Measurements from ENCODE around the gene C3orf70.
"Not testable (repeated sequence)": the region's sequence is repeated elsewhere in the genome, so short reads cannot be mapped to it uniquely, and the experiment has no call there.

C3orf70 gene

DNA sequence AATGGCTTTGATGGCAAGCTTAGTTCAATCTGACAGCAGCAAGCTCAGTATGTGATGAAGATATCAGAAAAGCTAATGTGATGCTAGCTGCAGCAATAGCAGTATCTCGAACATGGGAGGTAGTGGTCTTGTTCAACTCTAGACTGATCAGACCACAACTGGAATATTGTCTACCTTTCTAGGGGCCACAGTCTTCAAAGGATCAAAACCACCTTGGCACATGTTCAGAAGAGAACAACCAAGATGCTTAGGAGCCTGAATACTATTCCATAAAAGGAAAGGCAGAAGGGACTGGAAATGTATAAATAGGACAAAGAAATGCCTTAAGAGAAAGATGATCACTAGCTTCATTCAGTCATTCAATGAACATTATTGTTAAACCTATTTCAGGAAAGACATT is 2.3 kb downstream of the C3orf70 start:
- no peak for DNase-seq

DNA sequence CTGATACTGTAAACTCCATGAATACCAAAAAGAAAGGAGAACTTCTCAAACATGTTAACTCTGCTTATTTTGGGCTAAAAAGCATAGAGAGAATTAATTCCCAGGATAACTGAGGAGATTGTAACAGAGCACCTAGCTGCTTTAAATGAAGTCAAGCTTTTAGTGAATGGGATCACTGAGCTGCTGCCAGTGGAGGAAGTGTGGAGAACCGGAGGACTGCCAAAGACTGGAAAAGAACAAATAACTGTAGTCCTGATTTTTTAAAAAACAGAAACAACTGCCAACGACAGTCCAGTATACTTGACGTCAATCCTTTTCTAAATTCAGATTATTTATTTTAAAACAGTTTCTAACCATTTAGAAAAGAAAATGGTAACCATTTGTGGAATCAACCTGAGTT is 3.3 kb downstream of the C3orf70 start:
- no peak for DNase-seq

DNA sequence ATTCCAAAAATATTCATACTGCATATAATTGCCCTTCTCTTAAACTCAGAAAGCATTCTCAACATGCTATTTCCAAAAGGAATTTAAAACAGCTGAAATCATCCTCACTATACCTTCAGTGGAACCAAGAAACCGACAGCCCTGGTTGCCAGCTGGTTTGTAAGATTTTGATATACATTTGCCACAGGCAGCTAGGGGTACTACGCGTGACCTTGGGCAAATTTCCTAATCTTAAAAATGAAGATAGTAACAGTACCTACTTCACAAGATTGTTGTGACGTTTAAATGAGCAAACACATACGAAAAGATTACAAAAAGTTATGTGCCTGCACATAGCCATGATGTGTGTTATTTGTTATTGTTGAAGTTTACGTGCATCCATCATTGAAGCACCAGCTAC is 7.3 kb downstream of the C3orf70 start:
- no peak for DNase-seq

DNA sequence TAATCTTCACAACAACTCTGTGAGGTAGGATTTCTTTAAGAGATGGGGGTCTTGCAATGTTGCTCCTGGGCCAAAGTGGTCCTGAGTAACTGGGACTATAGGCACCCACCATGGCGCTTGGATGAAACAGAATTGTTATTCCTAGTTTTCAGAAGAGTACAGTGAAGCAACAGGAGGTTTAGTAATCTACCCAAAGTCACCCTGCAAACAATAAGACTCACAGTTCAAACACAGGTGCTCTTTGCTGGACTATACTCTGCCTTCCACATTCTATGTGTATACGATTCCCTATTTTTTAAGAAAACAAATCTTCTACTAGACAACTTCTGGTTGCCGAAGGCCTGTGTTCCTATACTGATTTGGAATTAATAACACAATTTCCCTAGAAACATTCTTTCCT is 8.1 kb downstream of the C3orf70 start:
- DNase-seq = no peak

DNA sequence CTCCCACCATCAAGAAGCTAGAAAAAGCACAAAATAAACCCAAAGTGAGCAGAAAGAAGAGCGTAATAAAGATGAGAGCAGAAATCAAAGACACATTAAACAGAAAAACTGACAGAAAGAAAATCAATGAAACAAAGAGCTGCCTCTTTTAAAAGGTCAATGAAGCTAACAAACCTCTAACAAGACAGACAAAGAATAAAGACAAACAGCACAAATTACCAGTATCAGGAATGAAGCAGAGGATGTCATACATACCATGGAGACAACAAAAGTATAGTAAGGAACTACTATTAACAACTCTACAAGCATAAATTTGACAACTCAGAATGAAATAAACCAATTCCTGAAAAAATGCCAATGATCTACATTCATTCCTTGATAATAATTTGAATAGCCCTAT is 15.0 kb downstream of the C3orf70 start:
- no peak for DNase-seq

DNA sequence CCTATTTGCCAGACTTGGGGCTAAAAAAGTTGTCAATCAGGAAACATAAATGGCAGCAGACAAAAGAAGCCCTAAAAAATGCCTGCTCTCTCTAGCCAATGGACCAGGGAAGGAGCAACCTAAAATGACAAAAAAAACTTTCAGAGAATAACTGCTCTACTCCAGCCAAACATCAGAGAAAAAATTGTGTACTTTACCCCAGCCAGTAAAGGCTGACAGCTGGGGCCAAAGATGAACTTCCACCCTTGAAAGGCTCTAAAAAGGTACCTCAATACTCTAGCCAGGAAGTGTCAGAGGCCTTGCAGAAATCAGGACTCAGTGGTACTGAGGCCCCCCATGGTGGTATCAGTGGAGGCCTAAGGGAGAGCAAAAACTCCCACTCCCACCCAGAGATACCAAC is 18.4 kb downstream of the C3orf70 start:
- no peak for DNase-seq

DNA sequence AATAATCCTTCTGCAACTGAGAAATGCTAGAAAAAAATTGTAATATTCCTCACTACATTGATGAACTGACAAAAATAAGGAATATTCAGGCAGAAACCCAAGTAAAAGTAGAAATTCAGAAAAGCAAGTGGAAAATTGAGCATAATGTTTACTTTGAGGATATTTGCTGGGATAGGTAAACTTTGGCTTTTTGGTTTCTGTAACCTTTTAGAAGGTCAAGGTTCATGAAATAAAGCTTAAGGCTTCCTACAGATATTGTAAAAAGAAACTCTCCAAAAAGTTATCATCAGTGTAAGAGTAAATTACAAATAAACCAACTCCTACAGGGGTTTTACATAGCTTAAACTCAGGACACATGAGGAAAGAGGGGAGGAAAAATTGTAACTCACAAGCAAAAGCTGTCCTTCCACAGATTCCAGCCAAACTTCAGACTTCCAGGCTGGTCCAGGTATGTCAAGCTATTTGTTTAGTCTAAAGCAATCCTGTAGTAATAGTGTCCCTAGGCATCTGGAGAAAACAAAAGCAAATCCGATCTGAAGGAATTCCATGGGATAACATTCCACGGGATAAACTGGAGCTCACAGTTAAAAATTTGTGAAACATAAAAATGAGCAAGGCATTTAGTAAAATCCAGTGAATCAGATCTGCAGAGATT is 21.1 kb downstream of the C3orf70 start:
- DNase-seq = no peak

DNA sequence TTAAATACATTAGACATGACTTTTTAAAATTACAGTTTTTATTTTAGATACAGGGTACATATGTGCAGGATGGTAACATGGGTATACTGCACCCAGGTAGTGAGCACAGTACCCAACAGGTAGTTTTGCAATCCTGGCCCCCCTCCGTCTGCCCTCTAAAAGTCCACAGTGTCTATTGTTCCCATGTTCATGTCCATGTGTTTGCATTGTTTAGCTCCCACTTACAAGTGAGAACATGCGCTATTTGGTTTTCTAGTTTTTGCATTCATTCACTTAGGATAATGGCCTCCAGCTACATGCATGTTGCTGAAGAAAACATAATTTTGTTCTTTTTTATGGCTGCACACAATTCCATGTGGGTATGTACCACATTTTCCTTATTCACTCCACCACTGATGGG is 23.8 kb downstream of the C3orf70 start:
- DNase-seq = no peak

DNA sequence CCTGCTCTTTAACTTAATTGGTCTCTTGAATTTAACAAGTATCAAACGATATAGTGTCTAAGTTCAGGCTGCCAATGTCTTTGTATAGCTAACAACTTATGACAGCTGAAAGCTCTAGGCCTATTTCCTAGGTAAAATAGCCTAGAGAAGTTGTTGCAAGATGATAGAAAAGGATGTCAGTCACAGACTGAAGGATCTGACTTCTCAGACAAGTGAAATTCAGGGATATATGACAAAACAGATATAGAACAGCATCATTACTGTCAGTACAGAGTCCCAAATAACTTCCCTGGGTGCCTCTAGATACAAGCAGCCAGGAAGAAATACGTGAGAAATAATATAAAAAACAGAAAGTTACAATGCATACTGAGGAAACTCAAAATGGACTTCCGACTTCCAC is 26.7 kb downstream of the C3orf70 start:
- no peak for DNase-seq

DNA sequence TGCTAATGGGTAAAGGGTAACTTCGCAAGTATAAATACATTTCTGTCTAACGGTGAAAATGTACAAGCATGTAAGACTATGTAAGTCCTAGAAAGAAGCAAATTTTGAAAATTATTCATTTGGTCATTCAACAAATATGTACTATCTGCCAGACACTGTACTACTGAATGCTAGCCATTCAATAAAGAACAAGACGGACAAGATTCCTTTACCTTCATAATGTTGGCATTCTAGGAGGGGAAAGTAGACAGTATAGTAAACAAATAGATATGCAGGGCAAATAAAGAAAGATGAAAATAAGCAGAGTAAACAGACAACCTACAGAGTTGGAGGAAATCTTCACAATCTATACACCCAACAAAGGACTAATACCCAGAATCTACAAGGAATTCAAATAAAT is 32.7 kb downstream of the C3orf70 start:
- DNase-seq = no peak

DNA sequence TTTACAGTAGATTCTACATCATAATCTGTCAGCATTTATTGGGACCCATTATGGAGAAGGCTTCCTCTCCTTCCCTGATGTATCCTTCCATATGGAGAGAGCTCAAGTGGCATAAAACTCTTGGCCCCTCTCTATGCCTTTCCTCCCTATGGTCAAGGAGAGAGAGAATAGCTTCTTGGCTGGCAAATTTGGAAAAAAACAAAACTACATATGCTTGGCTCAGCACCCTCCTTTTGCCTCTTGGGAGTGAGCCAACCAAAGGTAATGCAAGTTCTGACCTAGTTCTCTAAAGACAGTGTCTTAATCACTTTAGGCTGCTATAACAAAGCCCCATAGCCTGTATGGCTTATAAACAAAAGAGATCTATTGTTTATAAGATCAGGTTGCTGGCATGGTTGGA is 37.5 kb downstream of the C3orf70 start:
- no peak for DNase-seq

DNA sequence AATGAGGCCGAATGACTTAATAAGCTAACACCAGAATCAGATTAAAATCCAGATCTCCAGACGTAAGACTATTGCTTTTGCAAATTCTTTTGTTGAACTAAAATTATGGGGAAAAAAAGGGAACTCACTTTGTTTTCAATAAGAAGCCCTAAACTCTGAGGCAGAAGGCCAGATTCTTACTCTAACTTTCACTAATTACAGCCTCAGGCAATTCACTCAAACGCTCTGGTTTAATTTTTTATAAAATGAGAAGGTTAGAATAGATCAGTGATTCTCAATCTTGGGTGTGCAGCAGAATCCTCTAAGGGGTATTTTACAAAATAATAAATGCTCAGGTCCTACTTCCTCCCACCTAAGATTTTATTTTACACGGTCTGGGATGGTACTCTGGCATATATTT is 38.1 kb downstream of the C3orf70 start:
- no peak for DNase-seq

DNA sequence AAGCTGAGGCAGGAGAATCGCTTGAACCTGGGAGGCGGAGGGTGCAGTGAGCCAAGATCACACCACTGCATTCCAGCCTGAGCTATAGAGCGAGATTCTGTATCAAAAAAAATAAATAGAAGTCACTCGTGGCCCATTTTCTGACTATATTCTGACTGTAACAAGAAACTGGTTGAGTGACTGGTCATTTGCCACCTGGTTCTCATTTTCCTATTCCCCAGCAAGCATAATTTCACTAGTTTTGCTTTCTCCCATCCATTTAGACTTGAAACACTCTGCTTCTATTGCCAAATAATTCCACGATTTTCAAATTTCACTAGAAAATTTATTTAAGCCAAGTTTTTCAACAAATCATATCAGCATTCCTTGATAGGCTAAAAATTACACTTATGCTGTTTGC is 40.7 kb downstream of the C3orf70 start:
- DNase-seq = no peak

DNA sequence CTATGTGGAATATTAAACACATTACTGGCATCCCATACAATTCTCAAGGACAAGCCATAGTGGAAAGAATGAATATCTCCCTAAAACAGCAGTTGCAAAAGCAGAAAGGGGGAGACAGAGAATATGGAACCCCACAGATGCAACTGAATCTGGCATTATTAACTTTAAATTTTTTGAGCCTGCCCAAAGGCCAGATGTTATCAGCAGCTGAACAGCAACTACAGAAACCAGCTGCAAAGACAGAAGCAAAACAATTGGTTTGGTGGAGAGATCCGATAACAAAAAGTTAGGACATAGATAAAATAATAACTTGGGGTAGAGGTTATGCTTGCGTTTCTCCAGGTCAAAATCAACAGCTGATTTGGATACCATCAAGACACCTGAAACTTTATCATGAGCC is 43.8 kb downstream of the C3orf70 start:
- DNase-seq = not testable (repeated sequence)

DNA sequence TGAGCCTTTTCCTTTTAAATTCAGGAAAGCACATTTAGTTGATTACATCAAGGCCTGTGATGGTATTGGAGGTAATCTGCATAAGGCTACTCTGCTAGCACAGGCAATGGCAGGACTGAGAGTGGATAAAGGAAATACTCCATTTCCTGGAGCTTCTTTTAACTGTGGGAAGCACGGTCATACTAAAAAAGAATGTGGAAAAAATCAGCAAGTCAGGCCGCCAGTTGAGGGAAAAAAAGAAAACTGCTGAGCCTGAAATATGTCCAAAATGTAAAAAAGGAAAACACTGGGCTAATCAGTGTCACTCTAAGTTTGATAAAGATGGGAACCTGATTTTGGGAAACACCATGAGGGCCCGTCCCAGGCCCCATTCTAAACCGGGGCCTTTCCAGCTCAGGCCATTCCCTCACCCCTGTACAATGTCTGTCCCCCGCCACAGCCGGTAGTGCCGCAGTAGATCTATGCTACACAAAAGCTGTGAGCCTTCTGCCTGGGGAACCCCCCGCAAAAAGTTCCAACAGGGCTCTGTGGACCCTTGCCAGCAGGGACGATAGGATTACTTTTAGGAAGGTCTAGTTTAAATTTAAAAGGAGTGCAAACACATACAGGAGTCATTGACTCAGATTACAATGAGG is 46.5 kb downstream of the C3orf70 start:
- not testable (repeated sequence) for DNase-seq

DNA sequence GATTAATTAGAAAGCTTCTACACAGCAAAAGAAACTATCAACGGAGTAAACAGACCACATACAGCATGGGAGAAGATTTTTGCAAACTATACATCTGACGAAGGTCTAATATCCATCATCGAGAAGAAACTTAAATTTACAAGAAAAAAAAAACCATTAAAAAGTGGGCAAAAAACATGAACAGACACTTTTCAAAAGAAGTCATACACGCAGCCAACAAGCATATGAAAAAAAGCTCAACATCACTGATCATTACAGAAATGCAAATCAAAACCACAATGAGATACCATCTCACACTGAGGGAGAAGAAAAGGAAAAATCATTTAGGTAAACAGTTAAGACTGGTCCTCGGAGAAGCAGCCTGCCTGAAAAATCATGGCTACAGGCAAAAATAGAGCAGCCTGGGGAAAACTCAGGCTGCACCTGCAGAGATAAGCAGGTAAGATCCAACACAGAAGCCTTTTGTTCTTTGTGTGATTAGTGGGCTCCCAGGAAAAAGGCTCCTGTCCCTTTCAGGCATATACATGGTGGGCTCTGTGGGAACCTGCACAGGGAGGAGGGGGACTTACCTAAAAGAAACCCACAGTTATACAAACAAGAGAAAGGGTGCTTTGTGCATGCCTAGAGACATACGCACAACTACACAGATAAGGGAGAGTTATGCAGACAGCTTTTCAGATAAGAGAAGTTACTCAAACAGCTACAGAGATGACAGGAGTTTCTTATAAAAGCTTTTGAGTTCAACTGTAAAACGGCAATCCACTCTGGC is 49.3 kb downstream of the C3orf70 start:
- no peak for DNase-seq

DNA sequence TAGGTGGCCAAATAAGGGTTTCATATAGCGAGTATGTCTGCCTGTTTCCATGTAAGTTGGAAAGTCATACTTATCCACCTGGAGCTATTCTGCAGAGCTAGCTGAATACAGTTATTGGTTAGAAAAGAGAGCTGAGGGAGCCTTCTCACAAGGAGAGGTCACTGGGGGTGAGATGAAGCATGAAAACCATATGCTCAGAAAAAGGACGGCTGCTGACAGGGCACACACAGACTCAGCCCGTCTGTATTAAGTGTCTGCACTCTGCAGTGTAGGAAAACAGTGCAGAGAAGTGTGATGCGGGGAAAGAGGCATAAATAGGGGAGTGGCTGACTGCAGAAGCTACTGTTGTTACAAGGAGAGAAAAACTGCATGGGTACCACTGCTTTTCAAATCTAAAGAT is 58.2 kb downstream of the C3orf70 start:
- DNase-seq = no peak

DNA sequence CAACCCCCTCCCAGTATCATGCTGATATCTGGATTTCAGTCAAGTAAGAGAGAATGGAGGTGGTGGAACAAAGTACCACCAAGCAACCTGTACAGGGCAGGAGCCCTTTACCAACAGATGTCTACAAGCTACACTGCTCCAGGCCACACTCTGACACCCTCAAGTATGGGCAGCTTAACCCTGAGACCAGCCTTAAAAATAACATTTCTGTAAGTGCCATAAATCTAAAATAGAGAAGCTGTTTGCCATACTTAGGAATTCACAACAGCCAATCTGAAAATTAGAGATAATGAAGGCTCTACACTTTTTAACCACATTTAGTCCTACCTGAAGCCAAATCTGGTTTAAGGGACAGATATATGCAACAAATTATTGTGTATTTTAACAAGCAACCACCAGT is 59.7 kb downstream of the C3orf70 start:
- no peak for DNase-seq

DNA sequence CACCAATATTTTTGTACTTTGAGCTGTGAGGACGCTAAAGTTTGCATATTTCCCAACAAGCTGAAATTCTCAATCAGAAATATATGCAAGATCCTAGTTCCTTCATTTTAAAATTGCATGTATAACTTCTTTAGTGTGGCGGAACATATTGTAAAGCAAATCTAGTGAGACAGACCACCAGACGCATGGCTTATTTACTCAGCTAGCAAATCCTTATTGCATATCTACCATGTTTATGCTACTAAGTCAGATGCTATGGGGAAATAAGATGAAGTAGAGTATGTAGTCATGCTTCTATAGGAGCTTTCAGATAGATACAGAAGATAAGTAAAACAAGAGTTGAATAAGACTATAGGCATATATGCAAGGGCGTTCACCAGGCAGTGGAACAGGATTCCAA is 62.0 kb downstream of the C3orf70 start:
- DNase-seq = no peak

DNA sequence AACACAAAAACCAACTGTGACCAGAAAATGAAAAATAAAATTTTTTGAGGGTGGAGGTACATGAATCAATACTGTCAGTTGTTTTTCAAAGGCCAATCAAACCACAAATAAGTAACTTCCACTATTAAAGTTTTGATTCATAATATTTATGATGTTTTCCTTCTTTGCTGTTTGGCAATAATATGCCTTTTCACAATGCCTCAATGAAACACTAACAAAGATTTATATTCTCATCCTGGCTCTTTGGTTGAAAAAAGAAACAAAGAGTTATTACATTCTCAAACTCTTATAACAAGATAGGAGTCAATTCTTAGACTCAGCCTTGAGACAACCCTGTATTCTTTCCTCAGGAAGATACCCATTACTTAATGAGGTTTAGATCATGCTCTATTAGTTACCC is 63.1 kb downstream of the C3orf70 start:
- no peak for DNase-seq

DNA sequence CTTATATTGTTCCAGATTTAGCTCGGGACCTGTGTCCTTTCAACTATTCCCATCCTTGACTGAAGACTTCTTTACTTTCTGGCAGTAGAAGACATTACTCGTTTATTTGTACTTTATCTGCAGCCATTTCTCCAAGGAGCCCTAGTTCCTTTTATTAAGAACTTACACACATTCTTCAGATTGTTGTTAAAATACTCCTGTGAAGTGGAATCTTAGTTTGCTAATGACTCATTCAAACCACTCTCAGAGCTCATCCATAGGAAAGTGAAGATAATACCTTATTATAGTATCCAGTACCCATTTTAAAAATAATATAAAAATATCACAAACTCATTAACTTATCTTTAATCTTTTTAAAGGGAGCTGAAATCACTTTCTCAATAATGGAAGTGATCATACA is 63.5 kb downstream of the C3orf70 start:
- DNase-seq = no peak

DNA sequence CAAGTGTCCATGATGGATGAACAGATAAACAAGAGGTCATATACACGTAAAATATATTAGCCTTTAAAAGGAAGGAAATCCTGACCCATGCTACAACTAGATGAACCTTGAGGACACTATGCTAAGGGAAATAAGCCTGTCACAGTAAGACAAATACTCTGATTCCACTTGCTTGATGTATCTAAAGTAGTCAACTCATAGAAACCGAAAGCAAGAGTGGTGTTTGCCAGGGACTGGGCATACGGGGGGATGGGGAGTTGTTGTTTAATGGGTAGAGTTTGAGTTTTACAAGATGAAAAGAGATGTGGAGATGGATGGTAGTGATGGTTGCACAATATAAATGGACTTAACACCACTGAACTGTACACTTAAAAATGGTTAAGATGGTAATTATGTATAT is 65.4 kb downstream of the C3orf70 start:
- DNase-seq = no peak

DNA sequence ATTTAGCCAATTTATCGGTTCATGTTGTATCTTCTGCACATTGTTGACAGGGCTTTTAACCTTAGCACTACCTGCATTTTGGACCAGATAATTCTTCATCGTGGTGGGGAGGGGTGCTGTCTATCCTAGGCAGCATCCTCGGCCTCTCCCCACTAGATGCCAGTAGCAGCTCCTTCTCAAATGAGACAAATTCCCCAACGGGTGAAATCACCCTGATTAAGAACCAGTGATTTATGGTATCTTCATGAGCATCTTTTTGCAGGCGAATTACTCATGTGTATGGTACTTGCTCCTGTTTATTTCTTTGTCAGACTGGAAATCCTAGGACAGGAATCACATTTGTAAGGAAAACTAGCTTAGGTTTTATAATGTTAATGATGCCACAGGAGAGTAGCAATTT is 68.0 kb downstream of the C3orf70 start:
- no peak for DNase-seq

DNA sequence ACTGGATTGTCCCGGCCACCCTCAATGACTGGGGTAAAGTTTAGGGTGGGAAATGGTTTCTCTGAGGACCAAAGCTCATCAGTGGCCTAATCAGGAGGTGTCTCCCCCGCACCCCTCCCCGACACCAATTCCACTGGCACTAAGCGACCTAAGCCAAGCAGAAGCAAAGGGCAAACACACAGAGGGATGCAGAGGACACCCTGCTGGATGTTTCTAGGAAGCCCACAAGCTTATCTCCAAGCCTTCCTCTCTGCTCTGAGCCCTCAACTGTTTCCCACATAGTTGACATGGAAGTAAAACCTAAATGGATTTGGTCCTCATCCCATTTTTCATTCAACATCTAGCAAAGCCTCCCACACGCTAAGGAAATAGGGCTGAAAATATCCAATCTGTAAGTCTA is 68.5 kb downstream of the C3orf70 start:
- no peak for DNase-seq

DNA sequence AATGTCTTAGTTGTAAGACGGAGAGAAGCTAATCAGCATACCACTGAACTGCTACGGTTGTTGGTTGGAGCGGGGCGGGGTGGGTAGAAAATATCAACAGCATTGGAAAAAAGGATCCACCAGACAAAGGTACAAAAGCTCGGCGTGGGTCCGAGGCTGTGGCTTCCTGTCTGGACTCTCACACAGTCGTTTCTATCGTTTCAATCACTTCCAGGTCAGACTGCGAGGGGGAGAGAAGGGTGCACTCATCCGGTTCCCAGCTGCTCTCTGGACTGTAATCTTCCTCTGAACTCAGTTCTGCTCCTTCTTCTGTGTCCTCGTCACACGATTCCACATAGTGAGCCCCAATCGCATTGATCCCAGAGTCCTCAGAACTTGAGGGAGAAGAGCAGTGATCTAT is 70.0 kb downstream of the C3orf70 start:
- DNase-seq = no peak

Data from T1000 (cell line).